Choroid plexus epithelial cell (primary cell): Measurements from ENCODE around the gene ROR2.
"Not testable (repeated sequence)": the region's sequence is repeated elsewhere in the genome, so short reads cannot be mapped to it uniquely, and the experiment has no call there.

ENCODE experiments used
- DNase-seq: peaks from one replicate; pipeline ENCODE4 v3.0.0-alpha.2; 2010; ENCODE audit warnings: low read depth
- H3K4me3 ChIP-seq: 2 replicates; pipeline ENCODE4 v1.5.1; 2011; ENCODE audit warnings: low read depth, mild to moderate bottlenecking, control low read depth, low read length, moderate library complexity
- CTCF ChIP-seq: conservative IDR thresholded peaks from 2 replicates; pipeline ENCODE4 v1.5.1; 2011; ENCODE audit warnings: low read depth, mild to moderate bottlenecking, control low read depth, inconsistent platforms, low read length, moderate library complexity

The ROR2 gene

GRCh38 chr9:91541734-91542133 lies 408.3 kb downstream of the ROR2 start:
- DNase-seq = peak; percentile 46
- no peak for TF ChIP-seq CTCF
- no peak overlapping the region for H3K4me3 ChIP-seq

DNA sequence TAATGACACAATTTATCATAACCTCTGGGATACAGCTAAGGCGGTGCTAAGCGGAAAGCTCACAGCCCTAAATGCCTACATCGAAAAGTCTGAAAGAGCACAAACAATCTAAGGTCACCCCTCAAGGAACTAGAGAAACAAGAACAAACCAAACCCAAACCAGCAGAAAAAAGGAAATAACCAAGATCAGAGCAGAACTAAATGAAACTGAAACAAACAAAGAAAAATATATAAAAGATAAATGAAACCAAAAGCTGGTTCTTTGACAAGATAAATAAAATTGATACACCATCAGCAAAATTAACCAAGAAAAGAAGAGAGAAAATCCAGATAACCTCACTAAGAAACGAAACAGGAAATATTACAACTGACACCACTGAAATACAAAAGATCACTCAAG lies 409.5 kb downstream of the ROR2 start:
- DNase-seq, H3K4me3 ChIP-seq: not testable (repeated sequence)

DNA sequence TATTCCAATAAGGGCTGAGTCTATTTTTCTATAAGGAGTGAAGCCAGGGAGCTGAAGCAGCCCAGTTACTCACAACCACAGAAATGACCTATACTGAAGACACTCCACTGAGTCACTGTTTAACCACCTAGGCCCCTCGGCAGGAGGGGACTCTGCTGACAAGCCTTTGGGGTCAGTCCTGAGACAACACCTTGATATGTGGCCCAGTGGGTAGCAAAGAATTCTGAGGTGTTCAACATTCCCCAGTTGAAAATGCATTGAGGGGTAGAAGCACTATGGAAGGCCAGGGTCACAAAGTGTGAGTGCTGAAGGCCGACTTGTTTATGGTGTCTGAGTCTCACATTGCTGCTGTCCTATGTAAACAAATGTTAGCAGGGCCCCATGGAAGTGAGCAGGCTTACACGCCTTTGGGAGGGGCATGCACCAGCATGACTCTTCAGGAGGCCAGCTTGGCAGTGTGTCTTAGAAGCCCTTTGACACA lies 413.8 kb downstream of the ROR2 start:
- DNase-seq = peak; percentile 66
- H3K4me3 ChIP-seq = no peak overlapping the region
- no peak for TF ChIP-seq CTCF

DNA sequence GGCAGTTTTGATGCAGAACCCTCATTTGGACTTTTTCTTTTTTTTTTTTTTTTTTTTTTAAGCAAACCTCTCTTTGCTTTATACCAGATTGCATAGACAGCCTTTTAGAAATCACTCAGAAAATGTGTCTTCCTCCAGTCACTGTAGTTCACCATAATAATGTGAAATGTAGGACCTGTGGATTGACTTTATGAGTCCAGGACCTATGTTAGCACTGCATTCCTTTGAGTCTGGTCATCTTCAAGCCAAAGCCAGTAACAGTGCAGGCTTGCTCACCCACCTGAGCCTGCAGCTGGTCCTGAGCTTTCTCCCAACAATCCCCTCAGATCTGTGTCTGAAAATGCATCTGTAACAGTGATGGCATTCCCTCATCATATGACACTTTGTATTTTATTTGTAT lies 415.7 kb downstream of the ROR2 start:
- no peak overlapping the region for H3K4me3 ChIP-seq
- TF ChIP-seq CTCF = no peak

DNA sequence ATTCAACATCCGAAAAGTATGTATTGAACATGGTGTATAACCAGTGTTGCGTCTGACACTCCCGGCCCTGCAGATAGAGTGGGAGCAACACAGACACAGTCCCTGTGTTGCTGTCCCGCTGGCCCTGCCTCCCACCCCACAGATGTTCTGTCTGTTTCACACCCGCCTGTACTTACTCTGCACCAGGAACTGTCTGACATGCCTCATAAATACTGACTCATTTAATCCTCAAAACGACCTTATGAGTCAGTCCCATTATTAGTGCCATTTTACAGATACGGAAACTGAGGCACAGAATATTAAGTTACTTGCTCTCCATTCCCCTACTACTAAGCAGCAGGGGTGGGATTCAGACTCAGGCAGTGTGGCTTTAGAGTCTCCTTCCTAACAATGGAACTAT lies 416.6 kb downstream of the ROR2 start:
- DNase-seq = peak; percentile 15
- no peak overlapping the region for H3K4me3 ChIP-seq
- no peak for TF ChIP-seq CTCF

More for the DNA sequence above, 415.7 kb downstream of the ROR2 start:
- DNase-seq = peak; percentile 52

GRCh38 chr9:91532325-91532724 lies 417.7 kb downstream of the ROR2 start:
- DNase-seq = peak; percentile 31
- TF ChIP-seq CTCF = no peak
- no peak overlapping the region for H3K4me3 ChIP-seq

DNA sequence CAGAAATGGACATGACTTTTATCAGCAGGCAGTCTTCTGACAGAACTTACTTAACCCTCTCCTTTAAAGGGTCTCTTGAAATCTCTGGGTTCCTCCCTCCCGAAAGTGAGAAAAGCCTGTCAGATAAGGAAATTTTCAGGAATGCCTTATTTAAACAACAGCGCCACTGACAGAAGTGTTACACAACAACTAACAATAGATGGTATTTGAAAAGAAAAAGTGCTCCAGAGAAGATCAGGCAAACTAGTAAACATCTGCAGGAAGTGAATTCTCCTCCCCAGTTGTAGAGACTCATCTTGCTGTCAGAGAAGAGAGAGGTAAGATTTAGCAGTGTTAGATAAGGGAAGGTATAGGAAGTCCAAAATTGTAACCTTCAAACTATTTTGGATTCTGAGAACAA lies 419.2 kb downstream of the ROR2 start:
- H3K4me3 ChIP-seq = no peak overlapping the region
- DNase-seq = peak; percentile 46
- no peak for TF ChIP-seq CTCF

DNA sequence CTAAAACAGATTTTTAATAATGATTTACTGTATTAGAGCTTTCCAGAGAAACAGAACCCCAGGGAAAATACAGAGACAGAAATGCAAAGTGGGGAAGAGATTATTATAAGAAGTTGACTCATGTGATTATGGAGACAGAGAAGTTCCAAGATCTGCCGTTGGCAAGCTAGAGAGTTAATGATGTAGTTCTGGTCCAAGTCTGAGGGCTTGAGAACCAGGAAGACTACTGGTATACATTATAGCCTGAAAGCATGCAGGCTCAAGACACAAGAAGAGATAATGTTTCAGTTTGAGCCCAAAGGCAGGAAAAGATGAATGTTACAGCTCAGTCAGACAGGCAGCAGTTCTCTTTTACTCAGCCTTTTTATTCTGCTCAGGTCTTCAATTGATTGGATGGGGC lies 427.5 kb downstream of the ROR2 start:
- no peak for TF ChIP-seq CTCF
- no peak for DNase-seq
- no peak overlapping the region for H3K4me3 ChIP-seq
